A549 (cell line): ENCODE data around the gene SLC9A9.

Experiments
- CEBPB ChIP-seq, 2 experiments: fragments of >200 bp in 1 of 2; sonication (Bioruptor Twin) in 1 of 2; formaldehyde crosslinking in 1 of 2; IDR thresholded peaks; 2 replicates each; pipeline ENCODE4 v1.6.1; 2012 to 2016
- CTCF ChIP-seq: fragments of >200 bp; sonication (Bioruptor Twin); formaldehyde crosslinking; IDR thresholded peaks from 3 replicates; pipeline ENCODE4 v1.5.1; 2016
- EP300 ChIP-seq, 2 experiments: fragments of >200 bp; sonication (Bioruptor Twin); formaldehyde crosslinking; IDR thresholded peaks; 2 replicates in 1 of 2; 3 replicates in 1 of 2; pipeline ENCODE4 v1.6.1; 2016 to 2017
- FOSL2 ChIP-seq, 2 experiments: fragments of 450-650 bp in 1 of 2; fragments of >200 bp in 1 of 2; sonication (Bioruptor Twin) in 1 of 2; formaldehyde crosslinking; IDR thresholded peaks; 2 replicates each; pipeline versions ENCODE4 v1.5.0 to v1.6.1; 2016 to 2020; ENCODE audit warnings: mild to moderate bottlenecking in 1 of 2, moderate library complexity in 1 of 2
- MAZ ChIP-seq: fragments of 150-350 bp; IDR thresholded peaks from 2 replicates; pipeline ENCODE4 v1.6.1; 2014; ENCODE audit warnings: antibody characterized with exemption, low read depth, low read length, borderline replicate concordance
- POLR2A ChIP-seq: IDR thresholded peaks from 2 replicates; pipeline ENCODE4 v1.6.1; 2012; ENCODE audit warnings: mild to moderate bottlenecking, low read length
- RAD21 ChIP-seq, 2 experiments: fragments of >200 bp in 1 of 2; sonication (Bioruptor Twin) in 1 of 2; formaldehyde crosslinking in 1 of 2; IDR thresholded peaks in 1 of 2; conservative IDR thresholded peaks in 1 of 2; 2 replicates in 1 of 2; 3 replicates in 1 of 2; pipeline ENCODE4 v1.6.1; 2012 to 2018; ENCODE audit warnings: inconsistent platforms in 1 of 2
- SMC3 ChIP-seq: fragments of >200 bp; sonication (Bioruptor Twin); formaldehyde crosslinking; IDR thresholded peaks from 3 replicates; pipeline ENCODE4 v1.6.1; 2018; ENCODE audit warnings: inconsistent platforms
- USF2 ChIP-seq: fragments of 450-650 bp; IDR thresholded peaks from 2 replicates; pipeline ENCODE4 v1.6.1; 2014; ENCODE audit warnings: antibody characterized with exemption
- ZSCAN20 ChIP-seq: fragments of 250-450 bp; sonication (Bioruptor Pico); IDR thresholded peaks from 2 replicates; pipeline ENCODE4 v1.8.0; 2022; ENCODE audit warnings: mild to moderate bottlenecking, moderate library complexity
- TF ChIP-seq, protein P1 (sequence below): fragments of 250-450 bp; sonication (Bioruptor Pico); IDR thresholded peaks from 2 replicates; pipeline ENCODE4 v1.5.0; 2021; ENCODE audit warnings: mild to moderate bottlenecking, moderate library complexity, borderline replicate concordance

DNA sequence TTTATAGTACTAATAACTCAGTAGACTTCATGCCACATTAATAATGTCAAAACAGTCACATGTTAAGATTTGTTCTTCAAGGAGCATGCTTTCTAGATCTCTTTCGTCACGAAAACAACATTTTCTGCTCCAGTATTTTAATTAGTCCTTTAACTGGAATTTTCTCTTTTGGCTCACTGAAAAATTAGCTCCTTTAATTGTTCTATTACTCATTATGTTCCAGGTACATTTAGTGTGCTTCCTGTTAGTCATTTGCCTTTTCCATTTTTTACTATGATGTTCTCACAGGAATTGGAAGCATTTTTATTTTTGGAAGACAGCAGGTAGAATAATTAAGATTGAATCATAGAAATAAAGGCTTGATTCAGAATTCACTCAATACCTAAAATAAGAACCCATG, 111.2 kb downstream of the SLC9A9 start:
- no peak for TF ChIP-seq CTCF
- TF ChIP-seq, protein P1, sequence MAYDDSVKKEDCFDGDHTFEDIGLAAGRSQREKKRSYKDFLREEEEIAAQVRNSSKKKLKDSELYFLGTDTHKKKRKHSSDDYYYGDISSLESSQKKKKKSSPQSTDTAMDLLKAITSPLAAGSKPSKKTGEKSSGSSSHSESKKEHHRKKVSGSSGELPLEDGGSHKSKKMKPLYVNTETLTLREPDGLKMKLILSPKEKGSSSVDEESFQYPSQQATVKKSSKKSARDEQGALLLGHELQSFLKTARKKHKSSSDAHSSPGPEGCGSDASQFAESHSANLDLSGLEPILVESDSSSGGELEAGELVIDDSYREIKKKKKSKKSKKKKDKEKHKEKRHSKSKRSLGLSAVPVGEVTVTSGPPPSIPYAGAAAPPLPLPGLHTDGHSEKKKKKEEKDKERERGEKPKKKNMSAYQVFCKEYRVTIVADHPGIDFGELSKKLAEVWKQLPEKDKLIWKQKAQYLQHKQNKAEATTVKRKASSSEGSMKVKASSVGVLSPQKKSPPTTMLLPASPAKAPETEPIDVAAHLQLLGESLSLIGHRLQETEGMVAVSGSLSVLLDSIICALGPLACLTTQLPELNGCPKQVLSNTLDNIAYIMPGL: no peak
- no peak for TF ChIP-seq USF2
- no peak for TF ChIP-seq EP300 (IDR thresholded peaks at IDR 0.05)
- TF ChIP-seq ZSCAN20 (CRISPR knock-in tag): no peak
- no peak for TF ChIP-seq SMC3
- no peak for TF ChIP-seq MAZ
- no peak for TF ChIP-seq FOSL2 (IDR thresholded peaks at IDR 0.05)
- no peak for TF ChIP-seq FOSL2 (CRISPR knock-in tag; IDR thresholded peaks at IDR 0.05)
- no peak for TF ChIP-seq POLR2A
- no peak for TF ChIP-seq RAD21 (conservative IDR thresholded peaks at IDR 0.05 in 1 of 2, IDR thresholded peaks at IDR 0.05 in 1 of 2)
- no peak for TF ChIP-seq CEBPB (IDR thresholded peaks at IDR 0.05)
